Left hindlimb (tissue), 1 donor: Measurements from ENCODE around the gene TMEM255B.
A peak's percentile ranks its signal among the peaks of the same experiment; 100 is the strongest.

Source experiments
- DNase-seq: peaks from one replicate; pipeline ENCODE4 v3.0.0-alpha.2; 2018

The TMEM255B gene

GRCh38 chr13:113806526-113806925, 47.5 kb downstream of the TMEM255B start:
- no peak for DNase-seq

GRCh38 chr13:113808058-113808834, 49.2 kb downstream of the TMEM255B start:
- no peak for DNase-seq

- DNase-seq: no peak
These were observed 50.9 kb downstream of the TMEM255B start for GRCh38 chr13:113809934-113810333.

- DNase-seq: no peak
These were observed 51.6 kb downstream of the TMEM255B start for GRCh38 chr13:113810640-113811039.

GRCh38 chr13:113811081-113811928, 52.3 kb downstream of the TMEM255B start:
- no peak for DNase-seq

- no peak for DNase-seq
These were observed 53.4 kb downstream of the TMEM255B start for GRCh38 chr13:113812178-113813040.

- no peak for DNase-seq
These were observed 54.2 kb downstream of the TMEM255B start for GRCh38 chr13:113813070-113813748.

- DNase-seq: no peak
These were observed 54.9 kb downstream of the TMEM255B start for GRCh38 chr13:113813749-113814434.

- no peak for DNase-seq
These were observed 55.4 kb downstream of the TMEM255B start for GRCh38 chr13:113814435-113814821.

GRCh38 chr13:113815151-113816058, 56.4 kb downstream of the TMEM255B start:
- DNase-seq: no peak

- no peak for DNase-seq
These were observed 57.4 kb downstream of the TMEM255B start for GRCh38 chr13:113816254-113816929.

GRCh38 chr13:113816946-113817859, 58.2 kb downstream of the TMEM255B start:
- peak; percentile 82 for DNase-seq

- DNase-seq: no peak
These were observed 59.0 kb downstream of the TMEM255B start for GRCh38 chr13:113817860-113818691.

- no peak for DNase-seq
These were observed 59.8 kb downstream of the TMEM255B start for GRCh38 chr13:113818700-113819295.

- no peak for DNase-seq
These were observed 60.3 kb downstream of the TMEM255B start for GRCh38 chr13:113819341-113819730.

- no peak for DNase-seq
These were observed 61.0 kb downstream of the TMEM255B start for GRCh38 chr13:113819731-113820715.
